Natural killer cell (primary cell): Measurements from ENCODE around the gene PRXL2B. TPM values are rescaled to one million over a fixed set of nuclear protein-coding genes. Genes with fewer than 3 reads are reported as not detected.

ENCODE experiments used
- ATAC-seq, 3 donors: fragments of 150-1000 bp in 2 of 3; fragments of 200-7000 bp in 1 of 3; cut with Tn5 transposase; 1 replicate in 1 of 3; 2 replicates in 2 of 3; pipeline ENCODE4 v1.10.0; 2021; ENCODE audit warnings: mild to moderate bottlenecking in 2 of 3, moderate library complexity in 2 of 3
- DNase-seq, 2 donors: peaks; one replicate each; pipeline versions ENCODE4 v3.0.0 to v3.0.0-alpha.2; 2013 to 2021; ENCODE audit warnings: mixed read lengths in 1 of 2
- H3K27ac ChIP-seq: one replicate; pipeline ENCODE4 v1.5.1; 2013; ENCODE audit warnings: mild to moderate bottlenecking, low read length
- H3K27me3 ChIP-seq: one replicate; pipeline ENCODE4 v1.6.1; 2013; ENCODE audit warnings: low read length; ENCODE audit not compliant: control insufficient read depth, insufficient read depth
- H3K36me3 ChIP-seq: one replicate; pipeline ENCODE4 v1.6.1; 2013; ENCODE audit warnings: low read length; ENCODE audit not compliant: control insufficient read depth, insufficient read depth
- H3K4me1 ChIP-seq: one replicate; pipeline ENCODE4 v1.6.1; 2013; ENCODE audit warnings: low read length; ENCODE audit not compliant: control insufficient read depth, insufficient read depth
- H3K4me3 ChIP-seq: one replicate; pipeline ENCODE4 v1.5.1; 2013; ENCODE audit warnings: low read length
- H3K9me3 ChIP-seq: one replicate; pipeline ENCODE4 v1.6.1; 2013; ENCODE audit warnings: low read length; ENCODE audit not compliant: control insufficient read depth, insufficient read depth
- H3K27ac Mint-ChIP-seq, 2 donors: one replicate each; pipeline ENCODE4 v1.8.0; 2022; ENCODE audit warnings: mild to moderate bottlenecking in 2 of 2, mixed read lengths in 2 of 2, moderate library complexity in 1 of 2
- H3K27me3 Mint-ChIP-seq, 2 donors: one replicate each; pipeline ENCODE4 v1.8.0; 2022; ENCODE audit warnings: low read depth in 2 of 2, mixed read lengths in 2 of 2
- H3K36me3 Mint-ChIP-seq: one replicate; pipeline ENCODE4 v1.8.0; 2022; ENCODE audit warnings: mixed read lengths
- H3K4me1 Mint-ChIP-seq, 2 donors: one replicate each; pipeline ENCODE4 v1.8.0; 2022; ENCODE audit warnings: mixed read lengths in 2 of 2
- H3K4me3 Mint-ChIP-seq: one replicate; pipeline ENCODE4 v1.8.0; 2022; ENCODE audit warnings: mild to moderate bottlenecking, moderate library complexity, mixed read lengths
- H3K9me3 Mint-ChIP-seq, 2 donors: one replicate each; pipeline ENCODE4 v1.8.0; 2022; ENCODE audit warnings: mixed read lengths in 2 of 2
- CTCF ChIP-seq: fragments of 200-600 bp; IDR thresholded peaks from one replicate; pipeline ENCODE4 v1.8.0; 2022; ENCODE audit warnings: antibody characterized with exemption
- WGBS: methylation state at CpG from one replicate; pipeline ENCODE4 v1.1.7; 2013; ENCODE audit warnings: missing lambda C conversion rate; ENCODE audit not compliant: insufficient coverage; 5-methylcytosine and 5-hydroxymethylcytosine counted together
- intact Hi-C: fragments of 100-400 bp; cut with micrococcal nuclease; formaldehyde crosslinking; loops from one replicate; pipeline ENCODE4 v1.14.2; 2022
- total RNA-seq, 4 donors: library from RNA; stranded (reverse); fragments of 120-200 nt in 1 of 4; gene quantifications; one replicate each; pipeline versions ENCODE4 v1.2.3 to v1.2.4, GENCODE V29; 2013 to 2022

The PRXL2B gene
- total RNA-seq, 3 donors from 2014 or later (not counting 1 experiment from before 2014, with no cell fraction given): 11.3 to 15.1 (median 11.6) TPM

- Mint-ChIP-seq H3K4me1 (no peaks in the 10 kb centered on the region), H3K9me3 (peaks cover 5 to 8% of the 10 kb centered on the region in 2 donors), H3K27me3 (peaks cover 5 to 8% of the 10 kb centered on the region in 2 donors), H3K36me3 (peaks cover 14% of the 10 kb centered on the region), H3K4me3 (no peak overlapping the region), H3K27ac (no peak overlapping the region)
- H3K36me3 ChIP-seq: no peaks in the 10 kb centered on the region
- no peak for TF ChIP-seq CTCF
- DNase-seq (no peak), ATAC-seq (peak in 1 of 3 donors; percentile 67)
- H3K4me3 ChIP-seq: no peak overlapping the region
- no peak overlapping the region for H3K27ac ChIP-seq
- intact Hi-C loops: no loop called here
- H3K27me3 ChIP-seq: peaks cover 3% of the 10 kb centered on the region
- WGBS: 24% methylated on average over 23 of the region's 24 CpGs
- H3K9me3 ChIP-seq: peaks cover 3% of the 10 kb centered on the region
- no peaks in the 10 kb centered on the region for H3K4me1 ChIP-seq
Measured at GRCh38 chr1:2611031-2611501, 24.5 kb downstream of the PRXL2B start.

DNA sequence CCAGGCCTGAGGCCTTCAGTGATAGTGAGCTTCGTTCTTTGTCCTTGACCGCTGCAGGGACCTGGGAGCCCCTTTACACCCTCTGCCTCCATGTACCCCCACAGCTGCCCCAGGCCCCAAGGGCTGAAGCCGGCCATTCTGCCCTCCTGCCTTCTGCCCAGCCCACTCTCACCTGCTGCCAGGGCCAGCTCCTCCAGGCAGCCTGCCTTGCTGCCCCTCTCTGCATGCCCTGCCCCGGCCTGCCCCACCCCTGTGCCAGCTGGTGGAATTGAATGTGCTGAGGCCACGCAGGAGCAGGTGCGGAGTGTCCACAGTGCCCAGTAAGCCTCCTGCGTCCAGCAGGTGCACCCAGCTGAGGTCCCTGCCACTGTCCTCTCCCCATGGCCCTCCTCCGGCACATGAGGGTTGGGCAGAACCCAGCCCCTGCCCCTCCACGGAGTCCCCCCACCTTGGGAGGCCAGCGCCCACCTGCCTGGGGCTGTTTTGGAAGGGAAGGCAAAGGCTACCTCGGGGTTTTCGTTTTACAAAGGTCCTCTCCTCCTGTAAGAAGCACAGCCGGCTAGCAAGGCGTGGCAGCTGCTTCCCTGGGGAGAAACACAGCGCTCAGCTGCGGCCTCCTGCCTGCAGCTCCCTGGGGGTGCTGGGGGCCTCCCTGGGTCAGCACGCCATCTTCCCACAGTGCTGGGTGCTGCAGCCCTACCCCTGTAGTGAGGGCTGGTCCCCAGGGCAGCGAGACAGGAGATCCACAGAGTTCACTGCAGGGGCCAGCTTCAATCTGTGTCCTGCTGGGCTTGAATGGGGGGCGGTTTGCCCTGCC is 25.3 kb downstream of the PRXL2B start:
- intact Hi-C loops: no loop called here
- no peak overlapping the region for H3K4me3 Mint-ChIP-seq
- H3K36me3 ChIP-seq: no peaks in the 10 kb centered on the region
- DNase-seq: no peak
- no peak for TF ChIP-seq CTCF
- H3K4me3 ChIP-seq: no peak overlapping the region
- no peaks in the 10 kb centered on the region for H3K4me1 Mint-ChIP-seq
- H3K27me3 Mint-ChIP-seq: peaks cover 5 to 8% of the 10 kb centered on the region in 2 donors
- no peak overlapping the region for H3K27ac ChIP-seq
- peaks cover 5 to 8% of the 10 kb centered on the region in 2 donors for H3K9me3 Mint-ChIP-seq
- H3K27ac Mint-ChIP-seq: no peak overlapping the region
- peaks cover 20% of the 10 kb centered on the region for H3K36me3 Mint-ChIP-seq
- WGBS: 92% methylated on average over 19 of the region's 19 CpGs
- H3K9me3 ChIP-seq: peaks cover 11% of the 10 kb centered on the region
- no peak for ATAC-seq
- H3K27me3 ChIP-seq: peaks cover 3% of the 10 kb centered on the region
- H3K4me1 ChIP-seq: no peaks in the 10 kb centered on the region

GRCh38 chr1:2612591-2613365 is 26.2 kb downstream of the PRXL2B start:
- no peak overlapping the region for H3K4me3 Mint-ChIP-seq
- peaks cover 20% of the 10 kb centered on the region for H3K36me3 Mint-ChIP-seq
- Histone ChIP-seq H3K4me3 (no peak overlapping the region), H3K27ac (no peak overlapping the region), H3K36me3 (no peaks in the 10 kb centered on the region), H3K27me3 (peaks cover 3% of the 10 kb centered on the region), H3K9me3 (peaks cover 12% of the 10 kb centered on the region), H3K4me1 (no peaks in the 10 kb centered on the region)
- peaks cover 5 to 8% of the 10 kb centered on the region in 2 donors for H3K27me3 Mint-ChIP-seq
- no peak for TF ChIP-seq CTCF
- 84% methylated on average over 11 of the region's 11 CpGs for WGBS
- ATAC-seq (no peak), DNase-seq (no peak)
- peaks cover 5 to 8% of the 10 kb centered on the region in 2 donors for H3K9me3 Mint-ChIP-seq
- H3K4me1 Mint-ChIP-seq: no peaks in the 10 kb centered on the region
- intact Hi-C loops: no loop called here
- H3K27ac Mint-ChIP-seq: no peak overlapping the region
